GM12892 (cell line): Measurements from ENCODE around the gene GPR137.
A peak's percentile ranks its signal among the peaks of the same experiment; 100 is the strongest.

ENCODE experiments used
- POLR2A ChIP-seq: IDR thresholded peaks from 2 replicates; pipeline ENCODE4 v1.6.1; 2011; ENCODE audit warnings: low read depth, low read length, control low read depth
- TAF1 ChIP-seq: IDR thresholded peaks from 2 replicates; pipeline ENCODE4 v1.6.1; 2011; ENCODE audit warnings: low read depth, mild to moderate bottlenecking, control low read depth, low read length, borderline replicate concordance

DNA sequence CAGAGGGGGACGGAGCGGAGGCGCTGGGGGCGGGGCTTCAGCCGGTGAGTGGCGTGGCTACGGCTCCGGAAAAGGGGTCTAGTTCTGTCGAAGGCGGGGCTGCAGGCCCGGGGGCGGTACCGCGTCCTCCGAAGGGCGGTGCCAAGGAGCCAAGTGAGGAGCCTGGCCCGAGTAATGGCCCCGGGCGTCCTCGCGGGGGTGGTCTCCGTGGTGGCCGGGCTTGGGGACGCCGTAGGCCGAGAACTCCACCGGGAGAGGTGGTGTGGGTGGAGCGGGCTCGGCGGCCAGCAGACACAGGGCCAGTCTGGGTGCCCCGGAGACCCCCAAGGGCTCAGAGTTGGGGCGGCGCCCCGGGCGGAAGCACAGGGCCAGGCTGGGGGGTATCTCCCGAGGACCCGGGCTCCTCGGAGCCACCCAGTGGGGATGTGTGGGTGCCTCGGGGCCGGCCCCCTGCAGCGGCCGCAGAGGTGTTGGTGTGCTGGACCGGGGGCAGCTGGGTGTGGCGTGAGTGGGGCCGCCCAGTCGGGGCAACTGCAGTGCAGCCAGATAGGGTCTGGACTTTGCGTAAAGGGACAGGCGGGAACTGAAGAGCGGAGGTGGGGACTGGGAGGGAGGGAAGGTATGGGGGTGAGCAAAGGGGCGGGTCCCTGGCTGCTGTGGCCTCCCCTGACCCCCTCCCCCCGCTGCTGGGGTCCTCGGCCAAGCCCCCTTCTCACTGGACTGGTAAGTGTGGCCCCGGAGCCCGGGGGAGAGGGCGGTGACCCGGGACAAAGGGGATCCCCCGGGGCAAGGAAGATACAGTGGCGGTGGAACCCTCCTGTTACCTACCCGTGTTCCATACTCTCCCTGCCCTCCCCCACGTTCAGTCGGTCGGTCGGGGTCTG lies 43.9 kb upstream of the GPR137 start:
- TF ChIP-seq POLR2A (peak; percentile 64), TAF1 (no peak; the same call in 1 of the 2 replicates)
